Measurements from ENCODE around the gene PCGF3. TPM values are rescaled to one million over a fixed set of nuclear protein-coding genes. Genes with fewer than 3 reads are reported as not detected.

PCGF3 gene
- total RNA-seq, 1 experiment from 2014 or later, result 66.3 TPM

- TF ChIP-seq YY1 (IDR thresholded peaks at IDR 0.05; ENCODE audit: extremely low read depth, insufficient replicate concordance, low read depth, low read length), result no peak
- no peak for TF ChIP-seq SP1 (IDR thresholded peaks at IDR 0.05; ENCODE audit: low read depth)
- no peak for TF ChIP-seq RAD21 (IDR thresholded peaks at IDR 0.05; ENCODE audit: low read depth)
- TF ChIP-seq, protein P1, sequence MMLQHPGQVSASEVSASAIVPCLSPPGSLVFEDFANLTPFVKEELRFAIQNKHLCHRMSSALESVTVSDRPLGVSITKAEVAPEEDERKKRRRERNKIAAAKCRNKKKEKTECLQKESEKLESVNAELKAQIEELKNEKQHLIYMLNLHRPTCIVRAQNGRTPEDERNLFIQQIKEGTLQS (IDR thresholded peaks at IDR 0.05), result no peak
- TF ChIP-seq EZH2phosphoT487 (IDR thresholded peaks at IDR 0.05; ENCODE audit: borderline replicate concordance), result no peak
- no peak for TF ChIP-seq JUND (IDR thresholded peaks at IDR 0.05)
- TF ChIP-seq ZNF274 (IDR thresholded peaks at IDR 0.05; ENCODE audit: low read depth, low read length), result no peak
- no peak for TF ChIP-seq TCF7L2 (IDR thresholded peaks at IDR 0.05; ENCODE audit: borderline replicate concordance, extremely low read depth, insufficient read depth, insufficient read length)
- TF ChIP-seq CEBPB (IDR thresholded peaks at IDR 0.05; ENCODE audit: low read depth), result no peak
- no peak for TF ChIP-seq CBX3 (IDR thresholded peaks at IDR 0.05; ENCODE audit: low read depth)
- TF ChIP-seq EGR1 (IDR thresholded peaks at IDR 0.05; ENCODE audit: low read depth), result no peak
- no peak for TF ChIP-seq SRF (IDR thresholded peaks at IDR 0.05; ENCODE audit: low read depth)
- POLR2A ChIA-PET, result no interaction called here
- Histone ChIP-seq H4K20me1 (ENCODE audit: insufficient read depth) (no peaks in the 10 kb centered on the region), H3K4me3 (replicated peaks in 1 of 2; ENCODE audit: low read depth in 1 of 2, low read length in 2 of 2) (no peak overlapping the region), H3K9ac (ENCODE audit: low read length) (no peak overlapping the region), H3K27ac (ENCODE audit: low read depth, low read length) (no peak overlapping the region), H3K4me2 (ENCODE audit: low read length) (no peak overlapping the region), H3K79me2 (ENCODE audit: insufficient read depth, low read length) (peaks cover 7% of the 10 kb centered on the region; the same call in 1 of the 2 replicates), H3K9me2 (ENCODE audit: insufficient read depth) (no peaks in the 10 kb centered on the region), H3K4me1 (ENCODE audit: control insufficient read depth in 1 of 2, insufficient read depth in 2 of 2, low read length in 2 of 2) (peaks cover 23 to 57% of the 10 kb centered on the region in 2 experiments), H3K27me3 (ENCODE audit: insufficient read depth, low read length) (no peaks in the 10 kb centered on the region), H3K36me3 (ENCODE audit: control insufficient read depth in 1 of 2, insufficient read depth in 2 of 2, low read length in 2 of 2) (no peaks in the 10 kb centered on the region), H3K9me3 (ENCODE audit: control insufficient read depth in 1 of 2, insufficient read depth in 1 of 2, low read depth in 1 of 2, low read length in 2 of 2) (no peaks in the 10 kb centered on the region), H2AFZ (ENCODE audit: low read depth, low read length, poor library complexity, severe bottlenecking) (no peak overlapping the region)
- intact Hi-C loops (cut with micrococcal nuclease), result loop anchor here (10.0 kb wide), 1 partner anchor 204 kb away; no protein-coding TSS in a partner anchor
- no TSS peak for BruUV-seq (replicated peaks)
- DNase-seq (ENCODE audit: low read depth, low spot score), result no peak
- CTCF ChIA-PET, result no interaction called here
- no peak for ATAC-seq
- RAD21 ChIA-PET (ENCODE audit: low non-redundant PET in 1 of 2, low total read pairs in 2 of 2, uncharacterized antibody in 2 of 2, unreplicated experiment in 2 of 2), result no interaction called here
Observed at GRCh38 chr4:679104-679481, 26.5 kb upstream of the PCGF3 start.

DNA sequence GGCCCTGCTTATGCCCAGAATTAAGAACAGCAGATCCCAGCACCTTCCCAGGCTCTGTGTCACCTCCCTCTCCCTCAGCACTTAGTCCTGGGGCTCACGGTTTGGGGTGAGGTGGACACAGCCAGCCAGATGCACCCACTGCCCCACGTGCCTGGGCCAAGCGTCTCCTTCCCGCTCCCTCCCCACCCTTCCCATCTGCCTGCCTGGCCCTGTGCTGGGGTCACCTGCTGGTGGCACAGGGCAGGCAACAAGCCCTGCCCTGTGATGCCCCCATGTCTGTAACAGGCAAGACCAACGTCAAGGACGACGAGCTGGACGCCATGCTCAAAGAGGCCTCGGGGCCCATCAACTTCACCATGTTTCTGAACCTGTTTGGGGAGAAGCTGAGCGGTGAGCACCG is 26.0 kb upstream of the PCGF3 start:
- H4K20me1 ChIP-seq (ENCODE audit: insufficient read depth), result no peaks in the 10 kb centered on the region
- TF ChIP-seq EZH2phosphoT487 (IDR thresholded peaks at IDR 0.05; ENCODE audit: borderline replicate concordance), result no peak
- H3K36me3 ChIP-seq (ENCODE audit: control insufficient read depth in 1 of 2, insufficient read depth in 2 of 2, low read length in 2 of 2), result no peaks in the 10 kb centered on the region
- no peak for DNase-seq (ENCODE audit: low read depth, low spot score)
- H3K9me2 ChIP-seq (ENCODE audit: insufficient read depth), result no peaks in the 10 kb centered on the region
- H2AFZ ChIP-seq (ENCODE audit: low read depth, low read length, poor library complexity, severe bottlenecking), result no peak overlapping the region
- no peak for ATAC-seq
- ChIA-PET RAD21 (ENCODE audit: low non-redundant PET in 1 of 2, low total read pairs in 2 of 2, uncharacterized antibody in 2 of 2, unreplicated experiment in 2 of 2) (no interaction called here), POLR2A (no interaction called here), CTCF (no interaction called here)
- H3K9ac ChIP-seq (ENCODE audit: low read length), result no peak overlapping the region
- no peak overlapping the region for H3K27ac ChIP-seq (ENCODE audit: low read depth, low read length)
- no peaks in the 10 kb centered on the region for H3K27me3 ChIP-seq (ENCODE audit: insufficient read depth, low read length)
- peaks cover 23 to 59% of the 10 kb centered on the region in 2 experiments for H3K4me1 ChIP-seq (ENCODE audit: control insufficient read depth in 1 of 2, insufficient read depth in 2 of 2, low read length in 2 of 2)
- no peak overlapping the region for H3K4me2 ChIP-seq (ENCODE audit: low read length)
- H3K79me2 ChIP-seq (ENCODE audit: insufficient read depth, low read length), result peaks cover 7% of the 10 kb centered on the region; the same call in 1 of the 2 replicates
- intact Hi-C loops (cut with micrococcal nuclease), result loop anchor here (10.0 kb wide), 1 partner anchor 205 kb away; no protein-coding TSS in a partner anchor
- H3K9me3 ChIP-seq (ENCODE audit: control insufficient read depth in 1 of 2, insufficient read depth in 1 of 2, low read depth in 1 of 2, low read length in 2 of 2), result no peaks in the 10 kb centered on the region
- H3K4me3 ChIP-seq (replicated peaks in 1 of 2; ENCODE audit: low read depth in 1 of 2, low read length in 2 of 2), result no peak overlapping the region
- BruUV-seq (replicated peaks), result no TSS peak
